HG03159 (cell line): ENCODE data around the gene MMP24.
"Not testable (repeated sequence)": the region's sequence is repeated elsewhere in the genome, so short reads cannot be mapped to it uniquely, and the experiment has no call there.

Experiments used
- ATAC-seq: cut with Tn5 transposase; IDR thresholded peaks from one replicate; pipeline ENCODE4 v1.9.1; 2021; ENCODE audit warnings: mild to moderate bottlenecking, moderate library complexity; ENCODE audit not compliant: unreplicated experiment

The MMP24 gene

GRCh38 chr20:35257175-35257909 lies 30.9 kb downstream of the MMP24 start:
- ATAC-seq: no peak

GRCh38 chr20:35260426-35260825 lies 33.9 kb downstream of the MMP24 start:
- no peak for ATAC-seq

GRCh38 chr20:35262321-35262720 lies 35.8 kb downstream of the MMP24 start:
- ATAC-seq: not testable (repeated sequence)

- not testable (repeated sequence) for ATAC-seq
Observed at GRCh38 chr20:35262731-35263531, 36.4 kb downstream of the MMP24 start.

- ATAC-seq: no peak
Observed at GRCh38 chr20:35263532-35264341, 37.2 kb downstream of the MMP24 start.

GRCh38 chr20:35264755-35265154 lies 38.3 kb downstream of the MMP24 start:
- ATAC-seq: no peak

GRCh38 chr20:35267092-35267491 lies 40.6 kb downstream of the MMP24 start:
- ATAC-seq: no peak

- no peak for ATAC-seq
Observed at GRCh38 chr20:35269055-35269781, 42.7 kb downstream of the MMP24 start.

- no peak for ATAC-seq
Observed at GRCh38 chr20:35270021-35270902, 43.8 kb downstream of the MMP24 start.

- ATAC-seq: no peak
Observed at GRCh38 chr20:35271073-35271882, 44.8 kb downstream of the MMP24 start.

GRCh38 chr20:35271904-35272303 lies 45.4 kb downstream of the MMP24 start:
- no peak for ATAC-seq

- no peak for ATAC-seq
Observed at GRCh38 chr20:35273449-35274171, 47.1 kb downstream of the MMP24 start.

GRCh38 chr20:35274172-35275092 lies 47.9 kb downstream of the MMP24 start:
- no peak for ATAC-seq

- ATAC-seq: no peak
Observed at GRCh38 chr20:35275741-35276251, 49.3 kb downstream of the MMP24 start.

- ATAC-seq: no peak
Observed at GRCh38 chr20:35276408-35276807, 49.9 kb downstream of the MMP24 start.

GRCh38 chr20:35277127-35277526 lies 50.6 kb downstream of the MMP24 start:
- peak; percentile 8 for ATAC-seq
